Panc1 (cell line): ENCODE data around the gene SLC52A3.

Experiments
- POLR2AphosphoS5 ChIP-seq: IDR thresholded peaks from 2 replicates; pipeline ENCODE4 v1.6.1; 2012; ENCODE audit warnings: mild to moderate bottlenecking, low read depth, low read length, moderate library complexity
- TCF7L2 ChIP-seq: IDR thresholded peaks from 2 replicates; pipeline ENCODE4 v1.6.1; 2011; ENCODE audit warnings: mild to moderate bottlenecking, low read depth, low read length, inconsistent platforms
- TF ChIP-seq, protein P1 (sequence below): fragments of 450-650 bp; IDR thresholded peaks from 2 replicates; pipeline ENCODE4 v1.5.1; 2017; ENCODE audit warnings: mild to moderate bottlenecking
- TF ChIP-seq, protein P2 (sequence below), 2 experiments: IDR thresholded peaks; 2 replicates each; pipeline ENCODE4 v1.6.1; 2011 to 2012; ENCODE audit warnings: low read depth in 2 of 2, control low read depth in 1 of 2, low read length in 1 of 2, mild to moderate bottlenecking in 1 of 2, moderate library complexity in 1 of 2; ENCODE audit not compliant: insufficient read depth in 1 of 2

DNA sequence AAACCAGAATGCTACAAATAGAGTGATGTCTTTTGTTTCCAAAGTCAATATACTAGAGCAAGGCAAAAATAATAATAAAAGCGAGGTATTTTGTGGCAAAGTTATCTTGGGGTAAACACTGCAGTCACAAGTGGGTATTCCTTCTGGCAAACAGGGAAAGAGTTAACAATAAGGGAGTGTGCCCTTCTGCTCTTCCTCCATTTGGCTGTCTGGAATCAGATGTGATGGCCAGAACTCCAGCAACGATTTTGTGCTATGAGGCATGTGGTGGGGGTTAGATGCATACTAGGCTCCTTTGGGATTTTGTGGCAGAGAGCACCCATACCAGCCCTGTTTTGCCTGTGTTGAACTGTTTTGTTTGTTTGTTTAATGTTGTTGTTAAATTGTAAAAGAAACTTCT is 2.4 kb upstream of the SLC52A3 start:
- TF ChIP-seq, protein P1, sequence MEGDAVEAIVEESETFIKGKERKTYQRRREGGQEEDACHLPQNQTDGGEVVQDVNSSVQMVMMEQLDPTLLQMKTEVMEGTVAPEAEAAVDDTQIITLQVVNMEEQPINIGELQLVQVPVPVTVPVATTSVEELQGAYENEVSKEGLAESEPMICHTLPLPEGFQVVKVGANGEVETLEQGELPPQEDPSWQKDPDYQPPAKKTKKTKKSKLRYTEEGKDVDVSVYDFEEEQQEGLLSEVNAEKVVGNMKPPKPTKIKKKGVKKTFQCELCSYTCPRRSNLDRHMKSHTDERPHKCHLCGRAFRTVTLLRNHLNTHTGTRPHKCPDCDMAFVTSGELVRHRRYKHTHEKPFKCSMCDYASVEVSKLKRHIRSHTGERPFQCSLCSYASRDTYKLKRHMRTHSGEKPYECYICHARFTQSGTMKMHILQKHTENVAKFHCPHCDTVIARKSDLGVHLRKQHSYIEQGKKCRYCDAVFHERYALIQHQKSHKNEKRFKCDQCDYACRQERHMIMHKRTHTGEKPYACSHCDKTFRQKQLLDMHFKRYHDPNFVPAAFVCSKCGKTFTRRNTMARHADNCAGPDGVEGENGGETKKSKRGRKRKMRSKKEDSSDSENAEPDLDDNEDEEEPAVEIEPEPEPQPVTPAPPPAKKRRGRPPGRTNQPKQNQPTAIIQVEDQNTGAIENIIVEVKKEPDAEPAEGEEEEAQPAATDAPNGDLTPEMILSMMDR: no peak
- TF ChIP-seq POLR2AphosphoS5: no peak
- TF ChIP-seq, protein P2, sequence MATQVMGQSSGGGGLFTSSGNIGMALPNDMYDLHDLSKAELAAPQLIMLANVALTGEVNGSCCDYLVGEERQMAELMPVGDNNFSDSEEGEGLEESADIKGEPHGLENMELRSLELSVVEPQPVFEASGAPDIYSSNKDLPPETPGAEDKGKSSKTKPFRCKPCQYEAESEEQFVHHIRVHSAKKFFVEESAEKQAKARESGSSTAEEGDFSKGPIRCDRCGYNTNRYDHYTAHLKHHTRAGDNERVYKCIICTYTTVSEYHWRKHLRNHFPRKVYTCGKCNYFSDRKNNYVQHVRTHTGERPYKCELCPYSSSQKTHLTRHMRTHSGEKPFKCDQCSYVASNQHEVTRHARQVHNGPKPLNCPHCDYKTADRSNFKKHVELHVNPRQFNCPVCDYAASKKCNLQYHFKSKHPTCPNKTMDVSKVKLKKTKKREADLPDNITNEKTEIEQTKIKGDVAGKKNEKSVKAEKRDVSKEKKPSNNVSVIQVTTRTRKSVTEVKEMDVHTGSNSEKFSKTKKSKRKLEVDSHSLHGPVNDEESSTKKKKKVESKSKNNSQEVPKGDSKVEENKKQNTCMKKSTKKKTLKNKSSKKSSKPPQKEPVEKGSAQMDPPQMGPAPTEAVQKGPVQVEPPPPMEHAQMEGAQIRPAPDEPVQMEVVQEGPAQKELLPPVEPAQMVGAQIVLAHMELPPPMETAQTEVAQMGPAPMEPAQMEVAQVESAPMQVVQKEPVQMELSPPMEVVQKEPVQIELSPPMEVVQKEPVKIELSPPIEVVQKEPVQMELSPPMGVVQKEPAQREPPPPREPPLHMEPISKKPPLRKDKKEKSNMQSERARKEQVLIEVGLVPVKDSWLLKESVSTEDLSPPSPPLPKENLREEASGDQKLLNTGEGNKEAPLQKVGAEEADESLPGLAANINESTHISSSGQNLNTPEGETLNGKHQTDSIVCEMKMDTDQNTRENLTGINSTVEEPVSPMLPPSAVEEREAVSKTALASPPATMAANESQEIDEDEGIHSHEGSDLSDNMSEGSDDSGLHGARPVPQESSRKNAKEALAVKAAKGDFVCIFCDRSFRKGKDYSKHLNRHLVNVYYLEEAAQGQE (IDR thresholded peaks at IDR 0.05; ENCODE audit: insufficient read depth in 1 of 2, low read depth in 2 of 2, low read length in 1 of 2): no peak
- TF ChIP-seq TCF7L2: no peak
